Hepatocyte (in vitro differentiated cells): ENCODE data around the gene GRK3.
"Not testable (repeated sequence)": the region's sequence is repeated elsewhere in the genome, so short reads cannot be mapped to it uniquely, and the experiment has no call there.

Experiments used
- CTCF ChIP-seq: fragments of 200-600 bp; sonication (generic); IDR thresholded peaks from 2 replicates; pipeline ENCODE4 v1.5.1; 2016; ENCODE audit warnings: antibody characterized with exemption, mild to moderate bottlenecking; ENCODE audit not compliant: poor library complexity
- EZH2 ChIP-seq: fragments of 200-600 bp; sonication (generic); IDR thresholded peaks from 2 replicates; pipeline ENCODE4 v1.6.1; 2016; ENCODE audit warnings: antibody characterized with exemption, mild to moderate bottlenecking, borderline replicate concordance
- EZH2phosphoT487 ChIP-seq: fragments of 200-600 bp; sonication (generic); IDR thresholded peaks from one replicate; pipeline ENCODE4 v1.6.1; 2018; ENCODE audit warnings: antibody characterized with exemption, mild to moderate bottlenecking, low read depth, moderate library complexity; ENCODE audit not compliant: unreplicated experiment, severe bottlenecking

- not testable (repeated sequence) for TF ChIP-seq CTCF, EZH2, EZH2phosphoT487
These were observed 48.7 kb downstream of the GRK3 start for GRCh38 chr22:25613131-25613530.
